GM19452 (cell line): ENCODE results near the gene OR13C8.
"Not testable (repeated sequence)": the region's sequence is repeated elsewhere in the genome, so short reads cannot be mapped to it uniquely, and the experiment has no call there.

ENCODE experiments used
- ATAC-seq: cut with Tn5 transposase; IDR thresholded peaks from one replicate; pipeline ENCODE4 v1.9.1; 2021; ENCODE audit not compliant: unreplicated experiment

The OR13C8 gene

GRCh38 chr9:104568868-104569267 is at the start of gene OR13C8:
TSS of gene OR13C8 (plus strand) at chr9:104569168. CDS start at chr9:104569168, 0 bp downstream.
- ATAC-seq = no peak

GRCh38 chr9:104520241-104520640 is 48.7 kb upstream of the OR13C8 start:
- ATAC-seq = not testable (repeated sequence)

- ATAC-seq = no peak
These were observed 41.9 kb upstream of the OR13C8 start, which contains the start of gene OR13C4 for GRCh38 chr9:104527109-104527508. TSS of gene OR13C4 (minus strand) at chr9:104527209. CDS start at chr9:104527209, 0 bp downstream.

GRCh38 chr9:104536756-104537155 is 32.2 kb upstream of the OR13C8 start, which contains the start of gene OR13C3:
TSS of gene OR13C3 (minus strand) at chr9:104536856. CDS start at chr9:104536723, 133 bp downstream.
- ATAC-seq = no peak

- no peak for ATAC-seq
These were observed 29.7 kb upstream of the OR13C8 start for GRCh38 chr9:104539275-104539674.

GRCh38 chr9:104544644-104545043 is 24.3 kb upstream of the OR13C8 start:
- no peak for ATAC-seq

- ATAC-seq = no peak
These were observed 15.7 kb upstream of the OR13C8 start for GRCh38 chr9:104553261-104553660.

- ATAC-seq = no peak
These were observed 13.4 kb upstream of the OR13C8 start for GRCh38 chr9:104555521-104555920.

- ATAC-seq = no peak
These were observed 11.9 kb upstream of the OR13C8 start for GRCh38 chr9:104556830-104557634.

GRCh38 chr9:104564358-104564757 is 4.6 kb upstream of the OR13C8 start:
- no peak for ATAC-seq

- no peak for ATAC-seq
These were observed 3.6 kb downstream of the OR13C8 start for GRCh38 chr9:104572612-104573011.

GRCh38 chr9:104575456-104575855 is 6.5 kb downstream of the OR13C8 start:
- ATAC-seq = no peak

- no peak for ATAC-seq
These were observed 8.3 kb downstream of the OR13C8 start for GRCh38 chr9:104577263-104577662.

- no peak for ATAC-seq
These were observed 11.6 kb downstream of the OR13C8 start for GRCh38 chr9:104580562-104580961.

- no peak for ATAC-seq
These were observed 17.7 kb downstream of the OR13C8 start for GRCh38 chr9:104586496-104587180.

- no peak for ATAC-seq
These were observed 20.7 kb downstream of the OR13C8 start for GRCh38 chr9:104589626-104590025.

GRCh38 chr9:104598749-104599148 is 29.8 kb downstream of the OR13C8 start:
- ATAC-seq = not testable (repeated sequence)

GRCh38 chr9:104599313-104599712 is 30.3 kb downstream of the OR13C8 start, which contains the start of gene OR13C5:
TSS of gene OR13C5 (minus strand) at chr9:104599413. CDS start at chr9:104599413, 0 bp downstream.
- not testable (repeated sequence) for ATAC-seq

GRCh38 chr9:104604801-104605200 is 35.8 kb downstream of the OR13C8 start:
- ATAC-seq = peak; percentile 69

- ATAC-seq = peak; percentile 4
These were observed 36.6 kb downstream of the OR13C8 start, which contains the start of gene OR13C2 for GRCh38 chr9:104605527-104605926. TSS of gene OR13C2 (minus strand) at chr9:104605627. CDS start at chr9:104605627, 0 bp downstream.

GRCh38 chr9:104606152-104606551 is 37.2 kb downstream of the OR13C8 start:
- no peak for ATAC-seq

GRCh38 chr9:104608336-104608735 is 39.4 kb downstream of the OR13C8 start:
- no peak for ATAC-seq
